Activated CD4-positive, alpha-beta T cell treated with anti-CD3 and anti-CD28 coated beads for 1 hour (primary cell): Measurements from ENCODE around the gene PSG1.
"Not testable (repeated sequence)": the region's sequence is repeated elsewhere in the genome, so short reads cannot be mapped to it uniquely, and the experiment has no call there.

Experiments
- DNase-seq: peaks from one replicate; pipeline ENCODE4 v3.0.0-alpha.2; 2020

The PSG1 gene

DNA sequence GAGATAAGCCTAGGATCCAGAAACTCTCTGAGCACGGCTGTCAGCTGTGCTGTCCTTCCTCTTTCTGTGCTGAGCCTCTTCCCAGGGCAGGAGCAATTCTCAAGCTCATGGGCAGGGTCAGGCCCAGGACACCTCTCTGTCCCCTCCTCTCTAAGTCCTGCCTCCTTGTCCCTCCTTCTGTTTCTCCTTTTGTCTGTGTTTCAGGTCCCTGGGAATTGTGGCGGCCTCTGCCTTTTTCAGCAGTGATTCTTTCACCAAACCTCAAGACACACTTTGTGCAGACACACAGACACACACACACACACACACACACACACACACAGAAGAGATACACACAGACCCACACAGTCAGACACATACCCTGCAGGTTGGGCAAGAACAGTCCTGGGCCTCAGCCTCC, at the start of gene PSG1:
TSS of gene PSG1 (minus strand) at position 101 of the 400 bp plus-strand sequence. CDS start 132 bp downstream, outside the sequence.
- DNase-seq = no peak

DNA sequence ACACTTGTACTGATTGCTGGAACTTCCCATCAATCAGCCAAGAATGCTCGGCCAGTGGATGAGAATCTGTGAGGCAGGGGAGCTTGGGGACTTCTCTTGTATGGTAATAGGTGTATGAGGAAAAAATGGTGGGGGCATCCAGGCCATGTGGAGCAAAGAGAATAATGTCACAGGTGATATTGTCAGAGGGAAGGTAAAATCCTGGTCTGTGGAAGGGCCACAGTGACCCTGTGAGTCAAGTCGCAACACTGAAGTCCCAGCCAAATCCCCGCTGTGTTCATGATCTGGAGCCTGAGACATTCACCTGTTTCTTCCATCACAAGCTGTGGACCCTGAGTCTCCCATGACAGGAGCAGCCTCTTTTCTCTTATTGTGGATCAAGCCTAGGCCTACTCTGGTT, 49.4 kb upstream of the PSG1 start:
- no peak for DNase-seq

DNA sequence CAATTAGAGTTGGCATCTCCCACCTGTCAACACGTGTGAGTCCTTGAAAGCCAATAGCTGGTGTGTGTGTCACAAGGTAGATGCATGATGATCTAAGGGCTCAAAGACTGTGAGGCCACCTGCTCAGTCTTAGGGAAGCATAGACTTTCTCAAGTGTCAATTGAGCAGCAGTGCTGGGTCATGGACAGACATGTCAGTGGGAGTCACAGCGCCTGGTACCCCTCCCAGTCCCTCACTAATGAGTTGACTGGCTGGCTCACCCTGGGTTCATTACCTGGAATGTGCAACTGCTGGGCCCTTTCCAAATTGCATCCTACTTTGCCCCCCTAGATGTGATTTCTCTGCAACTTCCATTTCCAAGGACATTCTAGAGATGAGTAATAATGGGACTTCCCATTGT, 47.3 kb upstream of the PSG1 start:
- no peak for DNase-seq

DNA sequence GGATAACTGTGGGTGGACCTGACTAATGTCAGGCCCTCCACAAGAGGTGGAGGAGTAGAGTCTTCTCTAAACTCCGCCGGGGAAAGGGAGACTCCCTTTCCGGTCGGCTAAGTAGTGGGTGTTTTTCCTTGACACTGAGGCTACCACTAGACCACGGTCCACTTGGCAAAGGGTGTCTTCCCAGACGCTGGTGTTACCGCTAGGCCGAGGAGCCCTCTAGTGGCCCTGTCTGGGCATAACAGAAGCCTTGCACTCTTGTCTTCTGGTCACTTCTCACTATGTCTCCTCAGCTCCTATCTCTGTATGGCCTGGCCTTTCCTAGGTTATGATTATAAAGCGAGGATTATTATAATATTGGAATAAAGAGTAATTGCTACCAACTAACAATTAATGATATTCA, 43.6 kb upstream of the PSG1 start:
- not testable (repeated sequence) for DNase-seq

DNA sequence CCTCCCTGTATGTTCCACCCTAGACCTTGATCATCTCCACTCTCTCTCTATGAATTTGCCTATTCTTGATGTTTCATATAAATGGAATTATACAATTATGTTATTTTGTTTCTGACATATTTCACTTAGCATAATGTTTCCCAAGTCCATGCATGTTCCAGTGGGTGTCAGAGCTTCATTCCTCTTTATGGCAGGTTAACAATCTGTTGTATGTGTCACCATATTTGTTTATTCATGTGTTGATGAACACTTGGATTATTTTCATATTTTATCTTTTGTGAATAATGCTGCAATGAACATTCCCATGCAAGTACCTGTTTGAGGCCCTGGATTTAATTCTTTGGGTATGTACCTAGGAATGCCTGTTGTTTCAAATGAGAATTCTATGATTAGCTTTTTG, 41.5 kb upstream of the PSG1 start:
- DNase-seq = not testable (repeated sequence)

DNA sequence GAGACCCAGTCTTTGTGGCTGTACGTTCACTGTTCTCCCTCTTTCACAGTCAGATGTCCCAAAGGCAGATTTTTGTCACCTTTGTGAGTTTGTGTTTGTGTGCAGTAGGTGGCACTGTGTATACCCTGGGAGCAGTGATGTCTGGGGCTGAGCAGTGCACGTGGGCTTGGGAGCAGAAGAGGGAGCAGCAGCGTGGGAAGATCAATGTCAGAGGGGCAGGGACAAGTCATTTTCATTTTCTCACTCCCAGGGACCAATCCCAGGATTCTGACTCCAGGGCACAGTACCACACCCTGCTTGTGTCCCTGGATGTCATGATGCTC, 40.2 kb upstream of the PSG1 start:
- no peak for DNase-seq

DNA sequence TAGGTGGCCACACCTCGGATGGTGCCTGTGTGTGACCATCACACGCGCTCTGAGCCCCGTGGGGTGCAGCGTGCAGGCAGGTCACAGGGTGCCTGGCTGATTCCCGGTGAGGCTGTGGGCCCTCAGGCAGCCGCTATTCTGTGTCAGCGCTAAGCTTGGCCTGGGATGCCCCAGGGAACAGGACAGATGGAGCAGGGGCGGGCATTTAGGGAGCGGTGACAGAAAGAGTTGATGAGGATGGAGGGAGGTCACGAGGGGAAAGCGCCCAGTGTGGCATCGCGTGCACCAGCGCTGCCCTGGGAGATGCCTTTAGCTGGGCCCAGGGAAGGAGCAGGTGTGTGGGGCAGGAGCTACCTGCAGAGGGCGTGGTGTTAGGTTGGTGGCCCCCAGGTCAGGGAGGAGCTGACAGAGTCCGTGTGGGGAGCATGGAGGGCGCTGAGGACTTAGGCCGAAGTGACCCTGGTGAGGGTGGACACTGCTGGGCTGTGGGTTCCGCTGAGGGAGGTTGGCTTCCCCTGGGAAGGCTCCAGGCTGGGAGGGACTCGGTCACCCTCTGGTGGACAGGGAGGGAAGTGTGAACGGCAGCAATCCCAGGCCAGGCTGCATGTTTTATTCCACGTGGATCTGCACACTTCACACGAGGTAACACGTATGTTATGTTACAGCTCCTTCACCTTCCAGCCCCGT, 39.7 kb upstream of the PSG1 start:
- DNase-seq = not testable (repeated sequence)

DNA sequence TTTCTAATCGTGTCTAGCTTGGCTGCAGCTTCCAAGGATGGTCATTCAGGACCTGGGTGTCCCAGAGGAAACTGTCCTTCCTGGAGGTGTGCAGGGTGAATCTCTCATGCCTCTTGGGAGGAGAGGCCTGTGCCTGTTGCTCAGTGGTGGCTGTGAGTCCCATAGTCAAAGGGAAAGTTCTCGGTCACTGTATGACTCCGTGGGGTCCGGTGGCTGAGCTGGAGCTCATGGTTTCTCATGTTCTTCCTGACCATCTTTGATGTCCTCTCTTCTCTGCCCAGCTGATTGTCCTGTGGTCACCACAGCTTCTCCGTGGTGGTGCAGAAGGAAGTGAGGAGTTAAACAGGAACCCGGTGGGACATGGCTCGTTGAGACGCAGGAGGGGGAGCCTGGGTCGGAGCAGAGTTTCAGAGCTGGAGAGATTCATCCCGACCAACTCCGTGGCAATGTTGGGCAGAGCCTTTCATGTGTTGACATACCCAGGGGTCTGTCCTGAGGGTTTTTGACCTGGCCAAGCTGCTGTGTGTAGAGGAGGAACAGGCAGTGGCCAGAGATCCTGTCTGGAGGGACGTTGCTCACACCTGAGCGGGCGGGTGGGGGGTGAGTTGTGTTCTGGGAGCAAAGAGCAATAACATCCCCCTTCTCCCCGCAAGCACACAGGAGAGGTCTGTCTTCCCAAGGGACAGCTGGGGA, 39.0 kb upstream of the PSG1 start:
- DNase-seq = not testable (repeated sequence)

DNA sequence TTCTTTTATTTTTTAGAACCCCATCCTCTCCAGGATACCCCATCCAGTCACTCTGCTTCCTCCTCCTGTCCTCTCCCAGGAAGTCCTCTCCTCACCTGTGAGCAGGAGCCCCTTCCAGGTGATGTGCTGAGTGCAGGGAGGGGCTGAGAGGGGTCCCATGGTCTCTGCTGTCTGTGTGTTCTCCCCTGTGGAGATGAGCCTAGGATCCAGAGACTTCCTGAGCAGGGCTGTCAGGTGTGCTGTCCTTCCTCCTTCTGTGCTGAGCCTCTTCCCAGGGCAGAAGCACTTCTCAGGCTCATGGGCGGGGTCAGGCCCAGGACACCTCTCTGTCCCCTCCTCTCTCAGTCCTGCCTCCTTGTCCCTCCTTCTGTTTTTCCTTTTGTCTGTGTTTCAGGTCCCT, 38.1 kb upstream of the PSG1 start, which contains the start of gene PSG6:
TSS of gene PSG6 (minus strand) at position 261 of the 400 bp plus-strand sequence. CDS start at position 159, 102 bp downstream.
- not testable (repeated sequence) for DNase-seq

DNA sequence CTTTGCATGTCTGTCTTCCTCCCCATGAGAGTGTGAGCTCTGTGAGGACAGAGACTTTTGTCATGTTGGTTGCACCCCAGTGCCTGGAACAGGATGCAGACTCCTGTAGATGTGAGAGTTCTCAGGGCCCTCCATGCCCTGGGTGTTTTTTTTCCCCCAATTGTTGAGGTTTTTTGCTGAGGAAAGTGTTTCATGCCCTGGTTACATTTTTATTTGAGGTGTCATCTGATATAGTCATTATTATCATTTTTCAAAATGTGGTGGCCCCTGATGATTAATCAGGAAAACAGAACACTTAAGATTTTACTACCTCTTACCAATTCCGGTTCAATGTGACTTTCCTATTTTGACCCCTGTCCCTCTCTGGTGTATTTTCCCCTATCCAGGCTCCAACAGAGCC, 37.4 kb upstream of the PSG1 start:
- DNase-seq = not testable (repeated sequence)

DNA sequence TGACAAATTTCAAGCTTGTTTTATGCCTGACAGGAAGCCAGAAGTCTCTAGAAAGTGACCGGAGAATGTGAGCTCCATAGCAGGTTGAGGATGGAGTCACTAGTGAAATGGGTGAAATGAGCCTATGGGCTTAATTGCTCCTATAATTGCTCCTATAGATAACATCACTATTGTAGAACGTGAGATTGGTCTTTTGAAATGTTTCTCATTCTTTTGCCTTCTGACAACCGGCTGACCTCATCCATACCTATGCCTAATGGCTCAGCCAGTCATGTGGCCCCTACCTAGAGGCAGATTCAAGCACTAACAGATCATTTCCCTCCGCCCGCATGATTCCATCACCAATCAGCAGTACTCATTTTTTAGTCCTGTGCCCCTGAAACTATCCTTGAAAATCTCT, 34.0 kb upstream of the PSG1 start:
- DNase-seq = not testable (repeated sequence)

DNA sequence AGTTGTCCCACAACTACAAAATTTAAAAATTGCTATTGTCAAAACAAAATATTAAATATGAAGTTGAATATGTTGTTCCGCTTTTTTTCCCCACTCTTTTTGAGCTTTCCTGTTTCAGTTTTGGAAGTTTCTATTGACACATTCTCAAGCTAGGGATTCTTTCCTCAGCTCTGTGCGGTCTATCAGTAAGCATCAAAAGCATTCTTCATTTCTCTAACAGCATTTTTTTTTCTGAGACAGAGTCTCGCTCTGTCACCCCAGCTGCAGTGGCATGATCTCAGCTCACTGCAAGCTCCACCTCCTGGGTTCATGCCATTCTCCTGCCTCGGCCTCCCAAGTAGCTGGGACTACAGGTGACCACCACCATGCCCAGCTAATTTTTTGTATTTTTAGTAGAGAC, 33.4 kb upstream of the PSG1 start:
- not testable (repeated sequence) for DNase-seq

DNA sequence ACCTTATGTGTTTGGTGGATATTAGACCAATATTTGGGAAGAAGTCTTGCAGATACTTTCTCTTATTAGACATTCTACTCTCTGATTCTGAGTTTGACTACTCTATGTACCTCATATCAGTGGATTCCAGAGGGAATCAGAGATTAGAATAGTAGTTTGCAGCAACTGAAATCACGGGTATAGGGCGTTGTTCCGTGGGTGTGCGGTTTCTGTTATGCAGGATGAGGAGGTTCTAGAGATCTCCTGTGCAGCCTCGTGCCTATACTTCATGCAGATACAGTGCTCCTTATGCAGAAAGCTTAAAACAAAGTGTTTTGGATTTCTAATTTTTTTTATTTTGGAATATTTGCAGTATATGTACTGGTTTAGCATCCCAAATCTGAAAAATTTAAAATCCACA, 32.2 kb upstream of the PSG1 start:
- not testable (repeated sequence) for DNase-seq

DNA sequence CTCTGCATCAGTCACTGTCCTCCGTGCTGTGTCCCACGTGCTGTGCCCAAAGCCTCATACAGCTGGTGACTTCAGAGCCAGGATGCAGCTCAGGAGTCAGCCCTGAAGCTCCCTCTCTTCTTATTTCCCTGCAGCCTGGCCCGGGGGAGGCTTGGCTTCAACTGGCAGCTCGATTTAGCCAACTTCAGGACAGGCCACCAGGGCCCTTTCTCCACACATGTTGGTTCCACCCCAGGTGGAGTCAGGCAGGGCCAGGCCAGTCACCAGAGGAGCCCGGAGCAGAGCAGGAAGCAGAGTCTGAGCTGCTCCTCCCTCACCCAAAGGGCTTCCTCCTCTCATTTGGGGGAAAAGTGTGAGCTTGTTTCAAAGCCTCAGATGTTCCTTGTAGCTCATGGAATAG, 26.6 kb upstream of the PSG1 start:
- DNase-seq = not testable (repeated sequence)

DNA sequence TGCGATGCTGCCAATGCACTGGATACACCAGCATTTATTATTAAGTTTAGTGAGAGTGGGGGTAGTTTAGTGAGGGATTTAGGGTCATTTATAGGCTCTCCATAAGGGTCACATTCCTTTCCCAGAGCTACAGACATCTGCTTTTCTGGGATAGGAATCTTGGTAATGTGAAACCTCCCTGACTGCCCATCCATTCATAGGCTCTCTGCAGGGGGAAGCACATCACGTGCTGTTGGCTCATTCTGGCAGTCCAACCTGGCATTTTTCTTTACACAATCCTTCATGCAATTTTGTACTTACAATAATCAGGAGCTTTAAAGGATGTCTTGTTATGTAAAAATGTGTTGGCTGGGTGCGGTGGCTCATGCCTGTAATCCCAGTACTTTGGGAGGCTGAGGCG, 21.0 kb upstream of the PSG1 start:
- not testable (repeated sequence) for DNase-seq

DNA sequence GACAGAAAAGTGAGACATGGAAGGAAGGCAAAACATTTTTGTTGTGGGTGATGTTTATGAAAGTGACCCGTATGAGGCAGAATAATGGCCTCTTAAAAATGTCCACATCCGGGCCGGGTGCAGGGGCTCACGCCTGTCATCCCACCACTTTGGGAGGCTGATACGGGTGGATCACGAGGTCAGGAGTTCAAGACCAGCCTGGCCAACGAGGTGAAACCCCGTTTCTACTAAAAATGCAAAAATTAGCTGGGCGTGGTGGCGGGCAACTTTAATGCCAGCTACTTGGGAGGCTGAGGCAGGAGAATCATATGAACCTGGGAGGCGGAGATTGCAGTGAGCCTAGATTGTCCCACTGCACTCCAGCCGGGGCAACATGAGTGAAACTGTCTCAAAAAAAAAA, 20.2 kb upstream of the PSG1 start:
- not testable (repeated sequence) for DNase-seq

DNA sequence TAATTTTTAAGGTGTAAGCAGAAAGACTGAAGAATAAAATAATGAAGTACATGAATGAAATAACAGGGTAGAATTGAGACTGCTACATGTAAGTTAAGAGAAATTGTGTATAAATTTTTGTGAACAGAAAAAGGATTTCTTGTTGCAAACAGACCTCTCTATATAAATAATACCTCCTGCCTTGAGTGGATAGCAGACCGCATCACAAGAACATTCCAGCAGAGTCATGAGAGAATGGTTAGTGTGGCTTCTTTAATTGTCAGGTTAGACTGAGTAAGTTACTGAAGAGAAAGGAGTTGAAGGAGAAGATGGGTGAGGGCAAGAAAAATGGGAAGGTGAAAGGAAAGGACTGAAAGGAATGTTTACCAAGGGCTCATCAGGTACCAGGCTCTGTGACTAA, 19.6 kb upstream of the PSG1 start:
- not testable (repeated sequence) for DNase-seq

DNA sequence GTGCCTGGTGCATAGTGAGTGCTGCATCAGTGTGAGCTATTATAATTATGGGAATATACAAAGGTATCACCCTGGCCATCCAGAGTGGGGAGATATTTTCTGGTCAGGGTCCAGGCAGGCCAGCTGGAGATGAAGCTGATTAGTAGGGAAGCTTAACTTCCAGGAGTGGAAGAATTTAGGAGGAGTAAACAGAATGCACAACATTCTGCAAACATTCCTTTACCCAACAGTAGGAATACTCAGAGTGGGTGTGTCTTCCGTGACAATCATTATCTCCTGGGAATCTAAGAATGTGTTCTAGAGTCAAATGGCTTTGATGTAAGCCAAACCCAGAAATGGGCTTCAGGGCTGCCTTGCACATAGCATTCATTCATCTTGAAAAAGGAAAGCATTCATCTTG, 19.1 kb upstream of the PSG1 start:
- DNase-seq = not testable (repeated sequence)

DNA sequence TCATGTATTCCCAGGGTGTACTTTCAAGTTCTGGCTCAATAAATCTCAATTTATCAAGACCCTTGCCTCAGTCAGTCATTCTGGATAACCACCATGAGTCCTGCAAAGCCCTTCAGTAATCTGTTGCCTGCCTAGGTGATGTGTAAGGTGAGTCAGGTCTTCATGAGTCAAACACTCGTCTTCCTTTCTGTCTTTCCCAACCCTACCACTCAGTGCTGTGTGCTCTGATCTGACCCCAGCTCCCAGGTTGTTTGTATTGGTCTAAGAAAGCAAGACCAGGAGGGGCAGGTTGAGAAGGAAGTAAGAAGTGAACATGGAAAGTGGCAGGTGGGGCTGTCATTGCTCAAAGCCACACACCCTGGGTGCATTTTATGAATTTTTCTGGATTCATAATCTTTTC, 18.2 kb upstream of the PSG1 start:
- DNase-seq = not testable (repeated sequence)

DNA sequence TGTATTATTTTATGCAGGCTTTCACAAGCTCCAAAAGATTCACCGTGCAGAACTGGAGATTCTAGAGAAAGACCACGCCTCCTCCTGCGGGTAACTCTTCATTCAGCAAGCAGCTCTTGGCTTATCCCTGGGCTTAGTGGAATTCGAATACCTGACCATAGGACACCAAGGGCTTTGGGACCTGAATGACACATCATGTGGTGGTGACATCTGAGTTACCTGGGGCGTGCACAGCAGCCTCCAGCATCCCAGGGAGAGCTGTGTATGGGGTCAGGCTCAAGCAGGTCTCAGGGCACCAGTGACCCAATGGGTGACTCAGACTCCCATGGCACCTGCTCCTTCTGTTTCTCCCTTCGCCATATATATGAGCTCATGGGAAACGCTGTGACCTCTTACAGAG, 10.9 kb upstream of the PSG1 start:
- DNase-seq = not testable (repeated sequence)

DNA sequence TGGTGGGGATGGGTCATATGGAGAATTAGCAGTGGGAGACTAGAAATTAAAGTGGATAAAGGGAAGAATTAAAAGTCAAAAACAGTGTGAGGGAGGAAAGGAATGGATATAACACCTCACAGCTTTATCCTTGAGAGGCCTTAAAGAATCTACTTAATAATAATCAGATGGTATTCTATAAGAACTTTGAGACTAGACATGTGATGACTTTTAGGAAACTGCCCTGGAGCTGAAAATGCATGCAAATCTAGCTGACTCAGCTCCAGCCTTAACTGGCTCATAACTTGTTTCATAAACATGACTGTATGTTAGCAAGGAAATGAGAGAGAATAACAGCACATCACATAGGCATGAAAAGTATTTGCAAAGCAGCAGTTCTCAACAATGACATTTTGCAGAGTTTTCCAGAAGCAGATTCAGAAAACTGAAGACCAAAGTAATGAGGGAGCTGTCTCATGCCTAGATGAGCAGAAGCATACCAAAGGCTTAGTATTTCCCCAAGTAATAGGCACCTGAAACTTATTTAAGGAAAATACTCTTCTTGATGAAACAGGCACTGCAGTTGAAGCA, 8.4 kb upstream of the PSG1 start:
- not testable (repeated sequence) for DNase-seq

DNA sequence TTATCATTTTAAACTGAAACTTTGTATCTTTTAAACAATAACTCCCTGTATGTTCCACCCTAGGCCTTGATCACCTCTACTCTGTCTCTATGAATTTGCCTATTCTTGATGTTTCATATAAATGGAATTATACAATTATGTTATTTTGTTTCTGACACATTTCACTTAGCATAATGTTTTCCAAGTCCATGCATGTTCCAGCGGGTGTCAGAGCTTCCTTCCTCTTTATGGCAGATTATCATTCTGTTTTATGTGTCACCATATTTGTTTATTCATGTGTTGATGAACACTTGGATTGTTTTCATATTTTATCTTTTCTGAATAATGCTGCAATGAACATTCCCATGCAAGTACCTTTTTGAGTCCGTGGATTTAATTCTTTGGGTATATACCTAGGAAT, 3.2 kb upstream of the PSG1 start:
- not testable (repeated sequence) for DNase-seq

DNA sequence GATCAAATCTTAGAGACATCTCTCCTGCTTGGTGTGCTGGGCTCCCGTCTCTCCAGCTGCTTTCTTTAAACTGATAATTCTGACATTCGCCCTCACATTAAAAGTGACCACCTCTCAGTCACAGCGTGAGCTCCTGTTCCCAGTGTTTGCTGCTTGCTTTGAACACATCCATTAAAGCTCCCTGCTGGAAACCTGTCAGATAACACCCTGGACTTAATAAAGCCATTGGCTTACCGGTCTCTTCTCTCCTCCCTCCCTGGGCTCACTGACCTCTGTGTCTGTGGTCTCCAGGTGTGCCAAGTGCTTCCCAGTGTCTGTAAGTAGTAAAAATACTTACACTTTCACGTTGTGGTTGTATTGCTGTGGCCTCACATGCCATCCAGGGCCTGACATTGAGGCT, 2.5 kb upstream of the PSG1 start:
- DNase-seq = not testable (repeated sequence)

DNA sequence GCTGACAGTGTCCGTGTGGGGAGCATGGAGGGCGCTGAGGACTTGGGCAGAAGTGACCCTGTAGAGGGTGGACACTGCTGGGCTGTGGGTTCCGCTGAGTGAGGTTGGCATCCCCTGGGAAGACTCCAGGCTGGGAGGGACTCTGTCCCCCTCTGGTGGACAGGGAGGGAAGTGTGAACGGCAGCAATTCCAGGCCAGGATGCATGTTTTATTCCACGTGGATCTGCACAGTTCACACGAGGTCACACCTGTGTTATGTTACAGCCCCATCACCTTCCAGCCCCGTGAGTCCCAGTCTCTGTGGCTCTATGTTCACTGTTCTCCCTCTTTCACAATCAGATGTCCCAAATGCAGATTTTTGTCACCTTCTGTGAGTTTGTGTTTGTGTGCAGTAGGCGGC, 1.8 kb upstream of the PSG1 start:
- DNase-seq = not testable (repeated sequence)
